ENCODE results near the gene MYOF. TPM values are rescaled to one million over a fixed set of nuclear protein-coding genes. Genes with fewer than 3 reads are reported as not detected.

MYOF gene
- total and polyA plus RNA-seq, 2 of the 8 experiments (the other 6 are each of a cell fraction or from before 2014, with no cell fraction given) = 0.98 to 2.3 TPM

GRCh38 chr10:93431361-93431760 is 50.8 kb downstream of the MYOF start (continued):
- TF ChIP-seq JUN (IDR thresholded peaks at IDR 0.05; ENCODE audit: low read depth, low read length) = no peak
